GM18505 (cell line): Measurements from ENCODE around the gene DOCK10.

Source experiments
- ATAC-seq: cut with Tn5 transposase; IDR thresholded peaks from one replicate; pipeline ENCODE4 v1.9.1; 2021; ENCODE audit not compliant: unreplicated experiment
- POLR2A ChIP-seq: IDR thresholded peaks from 4 replicates; pipeline ENCODE4 v1.6.1; 2011; ENCODE audit warnings: borderline replicate concordance; ENCODE audit not compliant: insufficient read depth, insufficient read length; ENCODE audit errors: extremely low read depth

DOCK10 gene

GRCh38 chr2:224987733-224988132 is 54.5 kb downstream of the DOCK10 start:
- TF ChIP-seq POLR2A = no peak
- no peak for ATAC-seq

GRCh38 chr2:224986477-224986876 is 55.8 kb downstream of the DOCK10 start:
- ATAC-seq = no peak
- no peak for TF ChIP-seq POLR2A

GRCh38 chr2:224984637-224985036 is 57.6 kb downstream of the DOCK10 start:
- TF ChIP-seq POLR2A = no peak

GRCh38 chr2:224983712-224984554 is 58.3 kb downstream of the DOCK10 start:
- ATAC-seq = no peak
- TF ChIP-seq POLR2A = no peak

More at GRCh38 chr2:224984637-224985036, 57.6 kb downstream of the DOCK10 start:
- no peak for ATAC-seq

GRCh38 chr2:224982910-224983711 is 59.2 kb downstream of the DOCK10 start:
- no peak for TF ChIP-seq POLR2A

GRCh38 chr2:224982226-224982625 is 60.0 kb downstream of the DOCK10 start:
- TF ChIP-seq POLR2A = no peak
- ATAC-seq = no peak

More at GRCh38 chr2:224982910-224983711, 59.2 kb downstream of the DOCK10 start:
- ATAC-seq = no peak

- ATAC-seq = no peak
- TF ChIP-seq POLR2A = no peak
Observed at GRCh38 chr2:224976629-224977525, 65.4 kb downstream of the DOCK10 start.

- no peak for ATAC-seq
- no peak for TF ChIP-seq POLR2A
Observed at GRCh38 chr2:224975761-224976160, 66.5 kb downstream of the DOCK10 start.

- ATAC-seq = no peak
Observed at GRCh38 chr2:224973112-224974016, 68.9 kb downstream of the DOCK10 start.

GRCh38 chr2:224971214-224971613 is 71.1 kb downstream of the DOCK10 start:
- no peak for TF ChIP-seq POLR2A
- ATAC-seq = peak; percentile 43

More at GRCh38 chr2:224973112-224974016, 68.9 kb downstream of the DOCK10 start:
- TF ChIP-seq POLR2A = no peak

GRCh38 chr2:224970311-224970710 is 72.0 kb downstream of the DOCK10 start:
- no peak for TF ChIP-seq POLR2A
- peak; percentile 34 for ATAC-seq
